ENCODE measurements around the gene CGGBP1. TPM values are rescaled to one million over a fixed set of nuclear protein-coding genes. Genes with fewer than 3 reads are reported as not detected.
"Not testable (repeated sequence)": the region's sequence is repeated elsewhere in the genome, so short reads cannot be mapped to it uniquely, and the experiment has no call there.

Gene CGGBP1
- total RNA-seq, 4 donors from 2014 or later: 52.0 to 77.2 (median 58.7) TPM

DNA sequence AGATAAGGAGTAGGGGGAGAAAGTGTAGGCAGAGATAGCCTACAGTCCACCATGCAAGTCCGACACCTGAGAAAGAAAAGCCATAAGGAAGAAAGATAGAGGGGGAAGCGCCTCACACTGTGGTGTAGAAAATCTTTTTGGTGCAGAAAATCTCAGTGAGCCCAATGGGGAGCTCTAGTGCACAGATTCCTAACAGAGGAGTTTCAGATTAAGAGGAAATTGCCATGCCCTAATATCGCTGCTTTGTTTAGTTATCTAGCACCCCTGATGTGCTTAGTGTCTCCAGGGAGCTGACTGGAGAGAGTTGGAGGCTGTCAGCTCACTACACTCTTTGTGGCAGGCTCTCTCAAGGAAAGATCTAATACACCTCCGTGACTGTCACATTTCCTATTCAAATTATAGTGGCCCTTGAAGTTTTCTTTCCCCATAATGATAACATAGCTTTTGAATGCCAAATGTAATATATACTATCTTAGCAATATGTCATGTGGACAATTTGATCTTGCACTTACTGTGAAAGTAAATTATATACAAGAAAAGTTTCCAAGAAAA lies 33.7 kb downstream of the CGGBP1 start:
- Histone ChIP-seq H3K36me3 (no peaks in the 10 kb centered on the region), H3K27me3 (no peaks in the 10 kb centered on the region), H3K4me1 (no peaks in the 10 kb centered on the region), H3K4me3 (no peak overlapping the region), H3K27ac (replicated peaks in 1 of 4) (no peak overlapping the region), H3K9me3 (peaks cover 0 to 12% (median 10%) of the 10 kb centered on the region in 4 donors)
- intact Hi-C loops (cut with DNase I): no loop called here
- 77% methylated on average over 4 of the region's 4 CpGs for WGBS
- no peak for DNase-seq (ENCODE audit: extremely low spot score)
- TF ChIP-seq POLR2AphosphoS5 (IDR thresholded peaks at IDR 0.05): no peak
- no peak for TF ChIP-seq EP300 (IDR thresholded peaks at IDR 0.05)
- TF ChIP-seq, protein P1, sequence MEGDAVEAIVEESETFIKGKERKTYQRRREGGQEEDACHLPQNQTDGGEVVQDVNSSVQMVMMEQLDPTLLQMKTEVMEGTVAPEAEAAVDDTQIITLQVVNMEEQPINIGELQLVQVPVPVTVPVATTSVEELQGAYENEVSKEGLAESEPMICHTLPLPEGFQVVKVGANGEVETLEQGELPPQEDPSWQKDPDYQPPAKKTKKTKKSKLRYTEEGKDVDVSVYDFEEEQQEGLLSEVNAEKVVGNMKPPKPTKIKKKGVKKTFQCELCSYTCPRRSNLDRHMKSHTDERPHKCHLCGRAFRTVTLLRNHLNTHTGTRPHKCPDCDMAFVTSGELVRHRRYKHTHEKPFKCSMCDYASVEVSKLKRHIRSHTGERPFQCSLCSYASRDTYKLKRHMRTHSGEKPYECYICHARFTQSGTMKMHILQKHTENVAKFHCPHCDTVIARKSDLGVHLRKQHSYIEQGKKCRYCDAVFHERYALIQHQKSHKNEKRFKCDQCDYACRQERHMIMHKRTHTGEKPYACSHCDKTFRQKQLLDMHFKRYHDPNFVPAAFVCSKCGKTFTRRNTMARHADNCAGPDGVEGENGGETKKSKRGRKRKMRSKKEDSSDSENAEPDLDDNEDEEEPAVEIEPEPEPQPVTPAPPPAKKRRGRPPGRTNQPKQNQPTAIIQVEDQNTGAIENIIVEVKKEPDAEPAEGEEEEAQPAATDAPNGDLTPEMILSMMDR (IDR thresholded peaks at IDR 0.05): no peak
- no peak for TF ChIP-seq POLR2A (IDR thresholded peaks at IDR 0.05; ENCODE audit: low read depth)

GRCh38 chr3:88019024-88019423 lies 39.8 kb downstream of the CGGBP1 start:
- TF ChIP-seq, protein P1 (IDR thresholded peaks at IDR 0.05): no peak
- TF ChIP-seq EP300 (IDR thresholded peaks at IDR 0.05) (no peak), POLR2AphosphoS5 (IDR thresholded peaks at IDR 0.05) (no peak), POLR2A (IDR thresholded peaks at IDR 0.05; ENCODE audit: low read depth) (no peak)
- H3K4me3 ChIP-seq: no peak overlapping the region
- H3K4me1 ChIP-seq: no peaks in the 10 kb centered on the region
- no peak overlapping the region for H3K27ac ChIP-seq (replicated peaks in 1 of 4)
- intact Hi-C loops (cut with DNase I): no loop called here
- WGBS: 65% methylated on average over 2 of the region's 2 CpGs
- no peaks in the 10 kb centered on the region for H3K27me3 ChIP-seq
- DNase-seq (ENCODE audit: extremely low spot score): no peak
- no peaks in the 10 kb centered on the region for H3K9me3 ChIP-seq
- H3K36me3 ChIP-seq: no peaks in the 10 kb centered on the region

GRCh38 chr3:88015656-88016055 lies 43.1 kb downstream of the CGGBP1 start:
- no CpG with 5 or more reads among the region's 35 CpGs for WGBS
- H3K27ac ChIP-seq (replicated peaks in 1 of 4); H3K27me3 ChIP-seq; DNase-seq (ENCODE audit: extremely low spot score); H3K9me3 ChIP-seq; H3K36me3 ChIP-seq; intact Hi-C loops (cut with DNase I); H3K4me1 ChIP-seq; H3K4me3 ChIP-seq: not testable (repeated sequence)

DNA sequence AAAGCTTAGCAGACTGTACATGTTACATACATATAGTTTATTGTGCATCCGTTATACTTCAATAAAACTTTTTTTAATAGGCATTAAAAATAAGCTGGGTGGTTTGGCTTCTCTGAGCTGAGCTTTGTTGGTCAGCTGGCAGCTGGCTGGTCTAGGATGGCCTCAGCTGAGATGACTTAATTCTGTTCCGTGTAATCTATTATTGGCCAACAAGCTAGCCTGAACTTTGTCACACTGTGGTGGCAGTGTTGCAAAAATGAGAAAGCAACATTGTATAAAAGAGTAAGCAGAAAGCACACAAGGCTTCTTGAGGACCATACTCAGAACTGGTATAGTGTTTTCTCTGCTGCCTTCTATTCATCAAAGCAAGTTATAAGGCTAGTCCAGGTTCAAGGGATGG lies 45.2 kb downstream of the CGGBP1 start:
- H3K27ac ChIP-seq (replicated peaks in 1 of 4): no peak overlapping the region
- no peak overlapping the region for H3K4me3 ChIP-seq
- no peaks in the 10 kb centered on the region for H3K27me3 ChIP-seq
- intact Hi-C loops (cut with DNase I): no loop called here
- no peaks in the 10 kb centered on the region for H3K4me1 ChIP-seq
- TF ChIP-seq, protein P1 (IDR thresholded peaks at IDR 0.05): no peak
- no peak for TF ChIP-seq POLR2A (IDR thresholded peaks at IDR 0.05; ENCODE audit: low read depth)
- TF ChIP-seq POLR2AphosphoS5 (IDR thresholded peaks at IDR 0.05): no peak
- no peak for TF ChIP-seq EP300 (IDR thresholded peaks at IDR 0.05)
- WGBS: 57% methylated on average over 2 of the region's 2 CpGs
- H3K36me3 ChIP-seq: no peaks in the 10 kb centered on the region
- DNase-seq (ENCODE audit: extremely low spot score): no peak
- no peaks in the 10 kb centered on the region for H3K9me3 ChIP-seq

GRCh38 chr3:88010810-88011209 lies 48.0 kb downstream of the CGGBP1 start:
- H3K27ac ChIP-seq (replicated peaks in 1 of 4): no peak overlapping the region
- DNase-seq (ENCODE audit: extremely low spot score): no peak
- H3K9me3 ChIP-seq: no peaks in the 10 kb centered on the region
- no peak for TF ChIP-seq POLR2AphosphoS5 (IDR thresholded peaks at IDR 0.05)
- TF ChIP-seq POLR2A (IDR thresholded peaks at IDR 0.05; ENCODE audit: low read depth): no peak
- TF ChIP-seq EP300 (IDR thresholded peaks at IDR 0.05): no peak
- TF ChIP-seq, protein P1 (IDR thresholded peaks at IDR 0.05): no peak
- no peak overlapping the region for H3K4me3 ChIP-seq
- H3K36me3 ChIP-seq: no peaks in the 10 kb centered on the region
- no peaks in the 10 kb centered on the region for H3K4me1 ChIP-seq
- WGBS: 82% methylated on average over 5 of the region's 5 CpGs
- H3K27me3 ChIP-seq: no peaks in the 10 kb centered on the region
- intact Hi-C loops (cut with DNase I): no loop called here

Measured in esophagus muscularis mucosa (tissue), 4 donors.